Stimulated activated CD4-positive, alpha-beta T cell treated with anti-CD3 and anti-CD28 coated beads, TNF-alpha, amount 100 ng/mL, for 48 hours (primary cell): Measurements from ENCODE around the gene OR2AG2.
"Not testable (repeated sequence)": the region's sequence is repeated elsewhere in the genome, so short reads cannot be mapped to it uniquely, and the experiment has no call there.

Source experiments
- DNase-seq, 3 donors: peaks; one replicate each; pipeline ENCODE4 v3.0.0-alpha.2; 2020; ENCODE audit warnings: low read depth in 3 of 3

OR2AG2 gene, protein sequence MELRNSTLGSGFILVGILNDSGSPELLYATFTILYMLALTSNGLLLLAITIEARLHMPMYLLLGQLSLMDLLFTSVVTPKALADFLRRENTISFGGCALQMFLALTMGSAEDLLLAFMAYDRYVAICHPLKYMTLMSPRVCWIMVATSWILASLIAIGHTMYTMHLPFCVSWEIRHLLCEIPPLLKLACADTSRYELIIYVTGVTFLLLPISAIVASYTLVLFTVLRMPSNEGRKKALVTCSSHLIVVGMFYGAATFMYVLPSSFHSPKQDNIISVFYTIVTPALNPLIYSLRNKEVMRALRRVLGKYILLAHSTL

GRCh38 chr11:6771926-6772893, at the start of gene OR2AG2:
TSS of gene OR2AG2 (minus strand) at chr11:6771976. CDS start at chr11:6768957, 3,019 bp downstream.
- DNase-seq, result no peak

GRCh38 chr11:6818967-6819366, 47.2 kb upstream of the OR2AG2 start:
- DNase-seq, result no peak

GRCh38 chr11:6817694-6818093, 45.9 kb upstream of the OR2AG2 start:
- no peak for DNase-seq

DNA sequence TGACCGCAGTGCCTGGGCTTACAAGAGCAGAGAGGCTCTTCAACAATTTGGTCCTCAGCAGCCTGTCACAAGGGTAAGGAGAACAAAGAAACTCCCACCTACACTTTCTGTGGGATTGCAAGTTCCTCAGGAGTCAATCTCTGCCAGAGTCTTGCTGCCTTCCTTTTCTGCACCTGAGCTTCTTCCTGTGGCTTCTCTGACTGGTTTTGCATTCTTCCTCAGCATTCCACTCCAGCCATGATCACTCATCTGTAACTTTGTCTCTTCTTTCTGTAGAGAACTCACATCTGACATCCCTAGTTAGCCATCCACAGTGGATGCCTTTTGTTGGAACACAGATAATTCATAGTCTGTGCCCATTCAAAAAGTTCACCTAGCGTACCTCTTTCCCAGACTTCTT, 41.9 kb upstream of the OR2AG2 start:
- DNase-seq, result no peak

- DNase-seq, result peak in 2 of 3 donors; percentile 10 to 13
Observed at GRCh38 chr11:6812390-6813005, 40.7 kb upstream of the OR2AG2 start.

- DNase-seq, result not testable (repeated sequence)
Observed at GRCh38 chr11:6801075-6801474, 29.3 kb upstream of the OR2AG2 start.

- no peak for DNase-seq
Observed at GRCh38 chr11:6799402-6799801, 27.6 kb upstream of the OR2AG2 start, which contains the start of gene OR6A2. TSS of gene OR6A2 (minus strand) at chr11:6799689. CDS start at chr11:6795708, 3,981 bp downstream.

DNA sequence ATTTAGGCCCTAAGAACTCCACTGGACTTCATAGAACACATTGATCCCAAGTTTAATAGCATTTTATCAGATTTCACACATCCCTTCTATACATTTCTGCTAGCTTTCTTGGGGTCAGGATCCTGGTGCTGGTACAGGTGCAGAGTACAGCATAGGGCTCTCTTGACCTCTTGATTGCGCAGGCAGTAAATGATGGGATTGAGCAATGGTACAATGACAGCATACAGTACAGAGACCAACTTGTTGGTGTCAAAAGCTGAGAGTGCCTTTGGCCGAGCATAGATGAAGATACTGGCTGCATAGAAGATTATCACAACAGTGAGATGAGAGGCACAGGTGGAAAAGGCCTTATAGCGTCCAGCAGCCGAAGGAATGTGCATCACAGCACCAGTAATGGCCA, 22.9 kb upstream of the OR2AG2 start:
- DNase-seq, result no peak

- DNase-seq, result no peak
Observed at GRCh38 chr11:6790546-6790945, 18.8 kb upstream of the OR2AG2 start.

GRCh38 chr11:6782720-6783119, 10.9 kb upstream of the OR2AG2 start, which contains the start of gene OR2AG1:
TSS of gene OR2AG1 (plus strand) at chr11:6783020. CDS start at chr11:6785038, 2,018 bp downstream.
- DNase-seq, result no peak

DNA sequence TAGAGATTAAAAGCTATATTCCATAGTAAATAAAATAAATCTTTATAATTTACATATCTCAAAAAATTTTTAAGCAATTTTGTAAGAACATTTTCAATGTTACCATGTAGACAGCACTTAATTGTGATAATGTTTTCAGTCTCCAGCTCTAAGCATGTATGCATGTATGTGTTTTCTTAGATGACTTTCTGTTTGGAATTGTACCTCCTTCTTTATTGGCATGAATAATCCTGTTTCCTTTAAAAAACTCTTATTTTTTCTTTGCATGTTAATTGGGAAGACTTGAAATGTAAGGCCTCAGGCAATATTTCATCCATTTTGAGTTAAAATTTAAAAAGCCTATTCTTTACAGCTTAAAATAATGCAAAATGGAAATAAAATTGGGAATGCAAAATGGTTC, 9.1 kb upstream of the OR2AG2 start:
- DNase-seq, result no peak

DNA sequence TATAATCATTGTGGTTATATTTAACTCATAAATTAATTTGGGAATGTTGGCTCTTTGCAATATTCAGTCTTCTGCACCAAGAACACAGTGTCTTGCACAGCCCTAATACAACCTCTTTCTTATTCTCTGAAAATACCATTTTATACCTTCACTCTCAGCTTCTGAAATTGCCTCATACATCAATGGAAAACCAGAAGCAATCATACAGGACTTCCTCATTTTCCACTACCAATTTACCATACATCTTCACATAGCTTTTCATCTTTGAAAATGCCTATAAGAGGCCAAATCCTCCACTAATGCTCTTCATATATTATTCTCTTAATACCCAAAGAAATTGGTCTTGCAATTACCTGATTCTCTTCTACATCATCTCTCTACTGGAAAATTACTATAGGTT, 6.7 kb upstream of the OR2AG2 start:
- DNase-seq, result no peak

DNA sequence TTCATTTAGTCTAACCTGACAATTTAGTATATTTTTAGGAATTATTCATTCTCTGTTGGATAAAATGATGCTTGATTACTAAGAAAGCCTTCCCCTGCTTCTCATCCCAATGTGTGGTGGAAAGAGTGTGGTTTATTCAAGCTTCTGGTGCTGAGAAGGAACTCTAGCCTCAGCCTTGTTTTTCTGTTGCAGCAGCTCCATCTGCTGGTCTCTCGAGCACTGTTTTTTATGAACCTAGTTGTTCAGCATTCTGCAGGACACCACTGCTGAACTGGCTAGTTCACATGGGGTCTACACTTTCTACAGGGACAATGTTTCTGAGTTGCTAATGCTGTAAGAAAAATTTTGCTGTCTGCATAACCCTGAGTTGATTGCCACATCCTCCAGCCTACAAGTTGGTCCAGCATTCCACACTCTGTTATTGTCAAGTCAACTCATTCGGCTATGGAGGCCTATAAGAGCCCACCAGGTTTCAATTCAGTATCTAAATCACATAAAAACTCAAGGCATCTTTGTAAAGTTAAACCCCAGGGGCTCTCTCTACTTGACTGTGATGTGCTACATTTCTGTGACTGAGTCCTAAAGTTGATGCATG, 14.3 kb downstream of the OR2AG2 start:
- DNase-seq, result no peak

DNA sequence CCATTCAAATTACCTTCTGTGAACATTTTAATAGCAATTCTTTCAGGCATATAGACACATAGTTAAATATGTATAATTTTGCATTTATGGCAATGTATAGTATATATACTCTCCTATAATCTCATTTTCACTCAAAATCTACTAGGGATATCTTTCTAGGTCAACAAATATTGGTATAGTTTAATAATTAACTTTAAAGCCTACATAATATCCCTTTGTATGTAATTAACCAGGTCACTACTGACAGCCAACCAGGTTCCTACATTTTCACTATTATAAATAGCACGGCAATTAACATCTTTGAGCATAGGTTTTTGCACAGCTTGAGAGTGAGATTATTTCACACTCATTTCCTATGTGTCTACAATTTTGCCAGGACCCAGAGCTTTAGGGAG, 15.8 kb downstream of the OR2AG2 start:
- DNase-seq, result no peak

DNA sequence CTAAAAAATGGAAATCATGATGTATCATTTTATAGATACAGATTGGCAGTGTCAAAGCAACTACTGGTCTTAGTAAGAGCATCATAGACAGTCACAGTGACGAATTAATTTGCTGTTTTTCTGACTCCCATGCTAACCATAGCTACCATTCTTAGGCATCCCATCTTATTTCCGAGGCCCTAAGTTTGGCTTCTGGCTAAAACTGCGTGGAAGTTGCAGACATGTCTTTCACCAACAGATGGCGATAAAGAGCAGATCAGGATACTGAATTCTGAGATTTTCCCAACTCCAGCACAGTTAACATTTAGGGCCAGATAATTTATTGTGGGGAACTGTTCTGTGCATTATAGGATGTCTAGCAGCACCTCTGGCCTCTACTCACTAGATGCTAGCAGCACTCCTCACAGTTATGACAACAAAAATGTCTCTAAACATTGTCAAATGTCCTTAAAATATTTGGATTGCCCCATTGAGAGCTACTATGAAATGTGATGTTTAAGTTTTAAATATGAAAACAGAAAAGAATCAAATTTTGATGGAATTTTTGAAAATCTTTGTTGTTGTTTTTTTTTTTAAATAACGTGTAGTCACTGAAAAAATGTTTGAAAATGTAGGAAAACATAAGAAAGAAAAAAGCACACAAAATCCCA, 16.3 kb downstream of the OR2AG2 start:
- no peak for DNase-seq

- DNase-seq, result no peak
Observed at GRCh38 chr11:6747097-6747668, 24.6 kb downstream of the OR2AG2 start.

GRCh38 chr11:6746626-6747025, 25.1 kb downstream of the OR2AG2 start:
- no peak for DNase-seq

- no peak for DNase-seq
Observed at GRCh38 chr11:6746086-6746618, 25.6 kb downstream of the OR2AG2 start.

GRCh38 chr11:6745465-6746015, 26.2 kb downstream of the OR2AG2 start:
- no peak for DNase-seq

DNA sequence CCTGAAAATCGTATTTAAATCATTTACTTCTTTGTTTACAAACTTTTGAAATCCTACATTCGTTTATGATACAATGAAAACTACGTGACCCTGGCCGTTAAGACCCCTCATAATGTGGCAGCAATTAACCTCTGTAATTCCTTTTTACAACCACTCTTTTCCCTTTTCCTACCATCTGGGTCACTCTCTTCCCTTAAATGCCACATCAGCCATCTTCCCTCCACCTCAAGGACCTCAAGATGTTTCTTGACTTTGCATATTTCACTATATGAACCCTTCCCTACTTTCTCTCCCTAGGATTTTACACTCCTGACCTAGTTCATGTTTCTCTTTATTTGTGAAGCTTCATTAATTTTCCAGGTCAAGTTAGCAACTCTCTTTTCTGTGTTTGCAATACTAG, 26.8 kb downstream of the OR2AG2 start:
- DNase-seq, result no peak
